GM18520 (cell line): ENCODE measurements around the gene SKAP1.
"Not testable (repeated sequence)": the region's sequence is repeated elsewhere in the genome, so short reads cannot be mapped to it uniquely, and the experiment has no call there.

ENCODE experiments used
- ATAC-seq: cut with Tn5 transposase; IDR thresholded peaks from one replicate; pipeline ENCODE4 v1.9.1; 2021; ENCODE audit not compliant: unreplicated experiment

Gene SKAP1

GRCh38 chr17:48293319-48294019 is 136.5 kb downstream of the SKAP1 start:
- no peak for ATAC-seq

DNA sequence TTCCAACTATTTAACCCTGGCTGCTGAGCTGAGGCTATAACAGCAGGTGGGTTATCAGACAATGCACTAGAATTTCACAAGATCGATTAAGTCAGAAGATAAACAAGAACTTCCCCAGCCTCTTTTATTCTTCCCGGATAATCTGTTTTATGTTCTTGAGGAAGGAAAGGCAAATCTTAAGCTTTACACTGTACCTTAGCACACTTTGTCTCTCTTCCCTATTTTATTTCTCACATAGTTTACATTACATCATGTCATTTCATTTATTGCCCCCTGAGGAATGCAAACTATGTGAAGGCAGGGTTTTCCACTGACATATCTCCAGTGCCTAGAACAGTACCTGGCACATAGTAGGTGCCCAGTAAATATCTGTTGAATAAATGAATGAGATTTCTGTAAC is 139.6 kb downstream of the SKAP1 start:
- ATAC-seq, result no peak

DNA sequence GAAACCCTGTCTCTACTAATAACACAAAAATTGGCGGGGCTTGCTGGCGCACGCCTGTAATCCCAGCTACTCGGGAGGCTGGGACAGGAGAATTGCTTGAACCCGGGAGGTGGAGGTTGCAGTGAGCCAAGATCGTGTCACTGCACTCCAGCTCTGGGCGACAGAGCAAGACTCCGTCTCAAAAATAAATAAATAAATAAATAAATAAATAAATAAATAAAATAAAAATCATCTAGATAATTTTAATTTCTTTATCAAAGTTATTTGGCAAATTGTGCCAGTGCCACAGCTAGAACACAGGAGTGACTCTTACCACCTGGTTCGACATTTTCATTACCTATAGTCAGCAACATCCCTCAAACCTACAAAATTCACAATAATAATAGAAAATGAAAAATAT is 143.1 kb downstream of the SKAP1 start:
- not testable (repeated sequence) for ATAC-seq

- ATAC-seq, result no peak
Measured at GRCh38 chr17:48285614-48286013, 144.4 kb downstream of the SKAP1 start.

DNA sequence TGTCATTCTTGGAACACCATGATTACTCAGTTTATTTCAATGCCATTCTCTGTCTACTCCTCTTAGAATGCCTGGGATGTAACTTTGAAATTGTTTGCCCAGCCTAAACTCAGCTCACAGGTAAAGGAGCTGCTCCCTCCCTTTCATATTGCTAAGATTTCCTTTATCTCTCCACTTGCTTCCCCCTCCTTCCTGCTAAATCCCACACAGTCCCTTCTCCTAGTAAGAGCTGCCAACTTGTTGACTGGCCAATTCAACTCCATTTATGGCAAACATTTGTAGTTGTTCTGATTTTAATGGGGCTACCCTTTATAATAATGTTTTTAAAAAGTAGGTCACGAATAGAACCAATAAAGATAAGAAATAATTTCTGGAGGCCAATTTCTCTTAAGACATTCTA is 146.1 kb downstream of the SKAP1 start:
- ATAC-seq, result no peak

DNA sequence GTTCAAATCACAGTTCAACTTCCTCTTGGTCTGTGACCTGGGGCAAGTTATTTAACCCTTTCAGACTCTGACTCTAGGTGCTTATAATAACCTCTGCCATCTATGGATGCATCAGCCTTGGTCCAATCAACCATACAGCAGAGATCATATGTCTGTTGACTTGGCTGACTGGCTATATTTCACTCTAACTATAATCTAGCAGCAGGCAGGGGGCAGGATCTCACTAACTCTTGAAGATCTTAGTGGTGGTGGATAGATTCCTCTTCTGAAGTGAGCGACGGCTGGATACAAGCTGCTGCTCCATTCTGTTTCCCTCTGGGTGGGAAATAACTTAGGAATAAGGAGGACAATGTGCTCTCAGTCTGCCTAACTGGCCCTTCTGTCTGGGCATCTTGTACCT is 146.6 kb downstream of the SKAP1 start:
- no peak for ATAC-seq

DNA sequence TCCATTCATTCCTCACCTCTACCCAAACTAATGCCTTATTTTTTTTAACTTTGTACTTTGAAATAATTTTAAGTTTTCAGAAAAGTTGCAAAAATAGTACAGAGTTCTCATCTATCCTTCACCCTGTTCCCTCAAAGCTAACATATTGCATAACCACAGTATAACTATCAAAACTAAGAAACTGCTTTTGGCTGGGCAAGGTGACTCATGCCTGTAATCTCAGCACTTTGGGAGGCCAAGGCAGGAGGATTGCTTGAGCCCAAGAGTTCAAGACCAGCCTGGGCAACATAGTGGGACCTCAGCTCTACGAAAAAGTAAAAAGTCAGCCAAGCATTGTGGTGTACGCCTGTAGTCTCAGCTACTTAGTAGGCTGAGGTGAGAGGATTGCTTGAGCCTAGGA is 147.7 kb downstream of the SKAP1 start:
- no peak for ATAC-seq

GRCh38 chr17:48278760-48279491 is 151.1 kb downstream of the SKAP1 start:
- ATAC-seq, result no peak

GRCh38 chr17:48276776-48277175 is 153.2 kb downstream of the SKAP1 start:
- ATAC-seq, result no peak

- ATAC-seq, result no peak
Measured at GRCh38 chr17:48270899-48271298, 159.1 kb downstream of the SKAP1 start.

DNA sequence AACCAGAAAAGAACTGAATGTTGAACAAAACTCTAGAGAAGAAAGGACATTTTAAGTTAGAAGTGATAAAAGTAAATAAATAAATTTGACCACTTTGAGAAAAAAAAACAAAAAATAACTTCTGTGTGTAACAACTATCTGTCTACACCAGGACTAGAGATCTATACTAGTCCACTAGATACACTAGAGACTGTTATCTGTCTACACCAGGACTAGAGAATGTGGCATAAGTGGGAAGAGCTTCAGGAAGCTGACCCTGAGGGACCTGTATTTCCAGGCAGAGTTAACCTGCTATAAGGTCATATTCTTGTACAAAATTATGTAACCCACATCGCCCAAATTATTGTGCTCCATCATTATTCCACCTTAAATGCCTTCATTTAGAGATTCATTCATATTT is 160.8 kb downstream of the SKAP1 start:
- ATAC-seq, result no peak

DNA sequence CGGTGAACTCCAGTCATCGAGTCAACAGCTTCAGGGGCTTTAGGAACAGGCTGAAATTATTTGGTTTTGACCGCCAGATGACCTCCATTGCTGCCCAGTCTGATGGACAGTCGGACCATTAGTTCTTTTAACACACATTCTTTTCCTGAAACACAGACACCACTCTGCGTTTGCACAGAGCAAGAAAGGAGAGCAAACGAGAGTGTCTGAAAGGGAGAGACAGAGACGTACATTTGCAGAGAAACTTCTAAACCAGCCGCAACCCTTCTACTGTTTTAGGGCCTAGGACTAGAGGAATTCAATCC is 166.3 kb downstream of the SKAP1 start:
- no peak for ATAC-seq

GRCh38 chr17:48262982-48263730 is 166.9 kb downstream of the SKAP1 start:
- no peak for ATAC-seq

- no peak for ATAC-seq
Measured at GRCh38 chr17:48261297-48261880, 168.6 kb downstream of the SKAP1 start.

DNA sequence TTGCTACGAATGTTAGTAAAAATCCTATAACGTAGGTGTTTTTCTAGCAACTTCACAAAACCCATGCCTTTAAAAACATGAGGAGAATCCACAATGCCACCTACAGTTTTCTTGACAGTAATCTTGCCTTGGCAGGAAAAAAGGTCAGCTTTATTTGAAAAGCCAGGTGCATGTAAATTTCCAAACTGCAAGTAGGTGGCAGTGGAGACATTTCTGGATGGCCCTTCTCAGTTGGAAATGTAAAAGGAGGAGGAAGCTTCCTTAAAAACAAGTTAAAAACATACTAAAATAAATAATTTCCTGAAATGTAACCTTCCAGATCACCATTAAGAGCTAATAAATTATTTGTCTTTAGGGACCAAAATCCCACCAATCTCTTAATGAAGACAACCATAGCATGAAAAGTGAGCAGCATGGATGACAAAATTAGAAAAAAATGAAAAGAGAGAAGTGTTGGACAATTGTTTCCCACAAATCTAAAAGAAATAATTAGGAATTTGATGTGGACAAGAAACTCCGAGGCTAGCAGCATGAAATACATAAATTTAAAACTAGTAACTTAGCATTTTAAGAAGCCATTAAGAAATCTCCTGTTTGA is 170.2 kb downstream of the SKAP1 start:
- ATAC-seq, result no peak

DNA sequence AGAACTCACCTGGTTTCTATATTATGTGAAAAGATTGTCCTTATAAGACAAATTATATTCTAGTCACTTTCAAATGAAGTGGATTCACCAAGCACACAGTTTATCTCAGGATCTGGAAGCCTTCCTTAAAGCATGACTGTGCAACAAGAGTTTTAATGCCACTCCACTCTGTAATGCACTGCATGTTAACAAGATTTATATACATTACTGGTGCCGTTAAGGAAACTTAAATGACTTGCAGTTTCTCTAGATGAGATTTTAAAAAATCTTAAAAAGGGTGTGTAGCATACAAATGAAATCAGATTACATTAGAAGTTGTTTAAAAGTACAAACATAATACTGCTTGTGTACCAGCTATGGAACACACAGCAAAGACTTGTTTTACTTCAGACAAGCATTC is 171.7 kb downstream of the SKAP1 start:
- no peak for ATAC-seq

GRCh38 chr17:48255759-48256158 is 174.3 kb downstream of the SKAP1 start:
- ATAC-seq, result no peak

GRCh38 chr17:48254896-48255295 is 175.1 kb downstream of the SKAP1 start:
- ATAC-seq, result no peak

DNA sequence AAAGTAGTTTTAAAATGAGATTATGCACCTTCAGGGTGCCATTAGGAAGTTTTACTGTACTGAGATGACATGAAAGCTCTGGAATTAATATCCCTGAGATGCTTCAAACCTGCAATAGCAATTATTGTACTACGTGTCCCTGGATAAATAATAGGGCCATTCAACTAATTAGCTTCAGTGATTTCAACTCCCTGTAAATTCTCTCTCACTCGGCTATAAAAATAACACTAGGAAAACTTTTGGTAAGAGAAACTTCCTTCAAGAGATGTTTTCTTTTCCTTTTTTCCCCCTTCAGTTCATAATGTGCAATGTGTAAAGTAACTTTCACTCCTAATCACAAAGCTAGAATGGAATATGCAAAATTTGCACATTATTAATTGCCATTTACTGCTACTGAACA is 176.0 kb downstream of the SKAP1 start:
- no peak for ATAC-seq

- ATAC-seq, result no peak
Measured at GRCh38 chr17:48251950-48252349, 178.1 kb downstream of the SKAP1 start.

- no peak for ATAC-seq
Measured at GRCh38 chr17:48250949-48251348, 179.1 kb downstream of the SKAP1 start.
